HFF-Myc (cell line): ENCODE data around the gene ZBTB3.
A peak's percentile ranks its signal among the peaks of the same experiment; 100 is the strongest.
"Not testable (repeated sequence)": the region's sequence is repeated elsewhere in the genome, so short reads cannot be mapped to it uniquely, and the experiment has no call there.

Source experiments
- DNase-seq: peaks from one replicate; pipeline ENCODE4 v3.0.0-alpha.2; 2011; ENCODE audit warnings: low read depth; ENCODE audit errors: extremely low read depth
- H3K4me3 ChIP-seq: replicated peaks from 2 replicates; pipeline ENCODE4 v1.5.1; 2011; ENCODE audit warnings: low read depth, mild to moderate bottlenecking, control low read depth, low read length
- TF ChIP-seq, protein P1 (sequence below): IDR thresholded peaks from 2 replicates; pipeline ENCODE4 v1.5.1; 2012; ENCODE audit warnings: mild to moderate bottlenecking, low read depth, low read length, control low read depth; ENCODE audit errors: missing control alignments

Gene ZBTB3

GRCh38 chr11:62778441-62778840 is 24.5 kb upstream of the ZBTB3 start:
- DNase-seq: no peak
- H3K4me3 ChIP-seq: no peak overlapping the region
- TF ChIP-seq, protein P1, sequence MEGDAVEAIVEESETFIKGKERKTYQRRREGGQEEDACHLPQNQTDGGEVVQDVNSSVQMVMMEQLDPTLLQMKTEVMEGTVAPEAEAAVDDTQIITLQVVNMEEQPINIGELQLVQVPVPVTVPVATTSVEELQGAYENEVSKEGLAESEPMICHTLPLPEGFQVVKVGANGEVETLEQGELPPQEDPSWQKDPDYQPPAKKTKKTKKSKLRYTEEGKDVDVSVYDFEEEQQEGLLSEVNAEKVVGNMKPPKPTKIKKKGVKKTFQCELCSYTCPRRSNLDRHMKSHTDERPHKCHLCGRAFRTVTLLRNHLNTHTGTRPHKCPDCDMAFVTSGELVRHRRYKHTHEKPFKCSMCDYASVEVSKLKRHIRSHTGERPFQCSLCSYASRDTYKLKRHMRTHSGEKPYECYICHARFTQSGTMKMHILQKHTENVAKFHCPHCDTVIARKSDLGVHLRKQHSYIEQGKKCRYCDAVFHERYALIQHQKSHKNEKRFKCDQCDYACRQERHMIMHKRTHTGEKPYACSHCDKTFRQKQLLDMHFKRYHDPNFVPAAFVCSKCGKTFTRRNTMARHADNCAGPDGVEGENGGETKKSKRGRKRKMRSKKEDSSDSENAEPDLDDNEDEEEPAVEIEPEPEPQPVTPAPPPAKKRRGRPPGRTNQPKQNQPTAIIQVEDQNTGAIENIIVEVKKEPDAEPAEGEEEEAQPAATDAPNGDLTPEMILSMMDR: no peak

DNA sequence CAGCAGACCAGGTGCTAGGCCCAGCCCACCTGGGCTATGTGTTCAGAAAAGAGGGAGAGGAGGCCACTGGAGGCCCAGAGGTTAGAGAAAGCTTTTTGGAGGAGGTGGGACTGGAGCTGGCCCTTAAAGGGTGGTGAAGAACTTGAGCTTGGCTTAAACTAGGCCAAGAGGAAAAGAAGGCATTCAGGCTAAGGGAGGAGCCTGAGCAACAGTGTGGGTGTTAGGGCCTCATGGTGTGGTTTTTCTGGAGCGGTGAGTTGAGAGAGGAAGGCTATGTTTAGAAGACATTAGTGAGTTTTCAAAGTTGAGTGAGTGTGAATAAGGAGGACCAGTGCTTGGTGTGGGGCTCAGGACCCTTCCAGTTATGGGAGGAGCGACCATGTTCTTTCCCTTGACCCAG is 23.4 kb upstream of the ZBTB3 start:
- H3K4me3 ChIP-seq: no peak overlapping the region
- DNase-seq: no peak
- TF ChIP-seq, protein P1: no peak

GRCh38 chr11:62775646-62776045 is 21.7 kb upstream of the ZBTB3 start:
- no peak overlapping the region for H3K4me3 ChIP-seq
- DNase-seq: no peak
- TF ChIP-seq, protein P1: no peak

- TF ChIP-seq, protein P1: no peak
- H3K4me3 ChIP-seq: no peak overlapping the region
- no peak for DNase-seq
These were observed 20.4 kb upstream of the ZBTB3 start for GRCh38 chr11:62774407-62774806.

- peak within 1 kb of the TSS; percentile 58 for H3K4me3 ChIP-seq
- TF ChIP-seq, protein P1: no peak
These were observed 17.4 kb upstream of the ZBTB3 start, which contains the start of gene TAF6L for GRCh38 chr11:62771144-62772021. TAF6L (plus strand) TSS chr11:62771396; CDS start chr11:62775784, 4,388 bp downstream.

GRCh38 chr11:62770778-62771143 is 16.8 kb upstream of the ZBTB3 start:
- no peak for DNase-seq
- TF ChIP-seq, protein P1: no peak
- peak overlapping the region; percentile 58 for H3K4me3 ChIP-seq

More at GRCh38 chr11:62771144-62772021, 17.4 kb upstream of the ZBTB3 start, which contains the start of gene TAF6L:
- DNase-seq: peak; percentile 81

- H3K4me3 ChIP-seq: 0 out of 2 replicates have a peak overlapping the region, but pooled peaks have one; percentile 11
- DNase-seq: not testable (repeated sequence)
These were observed 6.9 kb upstream of the ZBTB3 start for GRCh38 chr11:62760867-62761227.
